ENCODE data around the gene PRKD1. TPM values are rescaled to one million over a fixed set of nuclear protein-coding genes. Genes with fewer than 3 reads are reported as not detected.

The PRKD1 gene
- total RNA-seq, 1 experiment from 2014 or later = not detected

- Histone ChIP-seq H4K20me1 (ENCODE audit: insufficient read depth) (no peaks in the 10 kb centered on the region), H3K27me3 (ENCODE audit: insufficient read depth, low read length) (no peaks in the 10 kb centered on the region), H3K36me3 (ENCODE audit: control insufficient read depth in 1 of 2, insufficient read depth in 2 of 2, low read length in 2 of 2) (no peaks in the 10 kb centered on the region), H3K9ac (ENCODE audit: low read length) (no peak overlapping the region), H3K9me2 (ENCODE audit: insufficient read depth) (no peaks in the 10 kb centered on the region), H2AFZ (ENCODE audit: low read depth, low read length, poor library complexity, severe bottlenecking) (no peak overlapping the region), H3K4me1 (ENCODE audit: control insufficient read depth in 1 of 2, insufficient read depth in 2 of 2, low read length in 2 of 2) (no peaks in the 10 kb centered on the region), H3K4me3 (replicated peaks in 1 of 2; ENCODE audit: low read depth in 1 of 2, low read length in 2 of 2) (no peak overlapping the region), H3K27ac (ENCODE audit: low read depth, low read length) (no peak overlapping the region), H3K9me3 (ENCODE audit: control insufficient read depth in 1 of 2, insufficient read depth in 1 of 2, low read depth in 1 of 2, low read length in 2 of 2) (peaks cover 15 to 31% of the 10 kb centered on the region in 2 experiments; a peak in 2 of 4 replicates), H3K79me2 (ENCODE audit: insufficient read depth, low read length) (no peaks in the 10 kb centered on the region), H3K4me2 (ENCODE audit: low read length) (no peak overlapping the region)
- no peak for TF ChIP-seq ZNF274 (IDR thresholded peaks at IDR 0.05; ENCODE audit: low read depth, low read length)
- TF ChIP-seq ZBTB33 (IDR thresholded peaks at IDR 0.05; ENCODE audit: extremely low read depth, insufficient replicate concordance, low read length) = no peak
- no peak for TF ChIP-seq POLR2AphosphoS5 (IDR thresholded peaks at IDR 0.05; ENCODE audit: low read depth, low read length)
- no peak for TF ChIP-seq SIN3A (IDR thresholded peaks at IDR 0.05; ENCODE audit: low read depth)
- no peak for TF ChIP-seq ELF1 (IDR thresholded peaks at IDR 0.05; ENCODE audit: borderline replicate concordance, low read depth)
- TF ChIP-seq, protein P1, sequence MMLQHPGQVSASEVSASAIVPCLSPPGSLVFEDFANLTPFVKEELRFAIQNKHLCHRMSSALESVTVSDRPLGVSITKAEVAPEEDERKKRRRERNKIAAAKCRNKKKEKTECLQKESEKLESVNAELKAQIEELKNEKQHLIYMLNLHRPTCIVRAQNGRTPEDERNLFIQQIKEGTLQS (IDR thresholded peaks at IDR 0.05) = no peak
- TF ChIP-seq TCF7L2 (IDR thresholded peaks at IDR 0.05; ENCODE audit: borderline replicate concordance, extremely low read depth, insufficient read depth, insufficient read length) = no peak
- TF ChIP-seq SRF (IDR thresholded peaks at IDR 0.05; ENCODE audit: low read depth) = no peak
- no peak for TF ChIP-seq ZFX (IDR thresholded peaks at IDR 0.05)
- no peak for TF ChIP-seq EZH2phosphoT487 (IDR thresholded peaks at IDR 0.05; ENCODE audit: borderline replicate concordance)
- TF ChIP-seq JUND (IDR thresholded peaks at IDR 0.05) = no peak
- BruUV-seq (replicated peaks) = no TSS peak
- POLR2A ChIA-PET = no interaction called here
- DNase-seq (ENCODE audit: low read depth, low spot score) (no peak), ATAC-seq (no peak)
- CTCF ChIA-PET = no interaction called here
- intact Hi-C loops (cut with micrococcal nuclease) = no loop called here
- RAD21 ChIA-PET (ENCODE audit: low non-redundant PET in 1 of 2, low total read pairs in 2 of 2, uncharacterized antibody in 2 of 2, unreplicated experiment in 2 of 2) = no interaction called here
Measured at GRCh38 chr14:29817767-29818405, 109.8 kb downstream of the PRKD1 start.

Data from HCT116 (cell line).